Measurements from ENCODE around the gene CAPN10.

DNA sequence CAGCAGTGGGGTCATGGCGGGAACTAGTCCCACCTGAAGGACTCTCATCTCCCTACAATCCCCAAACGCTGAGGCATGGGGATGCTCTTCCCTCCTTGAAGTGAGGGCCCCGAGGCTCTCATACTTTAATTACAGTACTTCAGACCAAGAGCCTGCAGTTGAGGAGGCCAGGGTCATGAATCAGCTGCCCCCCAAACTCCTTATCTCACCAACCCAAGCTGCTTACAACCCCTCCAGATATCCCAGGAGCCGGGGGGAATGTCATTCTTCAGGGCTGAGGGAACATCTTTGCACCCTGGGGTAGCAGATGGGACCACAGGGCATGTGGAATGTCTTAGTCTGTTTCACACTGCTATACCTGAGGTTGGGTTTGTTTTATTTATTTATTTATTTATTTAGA is 2.8 kb upstream of the CAPN10 start:
- no peak for TF ChIP-seq EZH2phosphoT487 (conservative IDR thresholded peaks at IDR 0.05; ENCODE audit: low read length)
- TF ChIP-seq, protein P1, sequence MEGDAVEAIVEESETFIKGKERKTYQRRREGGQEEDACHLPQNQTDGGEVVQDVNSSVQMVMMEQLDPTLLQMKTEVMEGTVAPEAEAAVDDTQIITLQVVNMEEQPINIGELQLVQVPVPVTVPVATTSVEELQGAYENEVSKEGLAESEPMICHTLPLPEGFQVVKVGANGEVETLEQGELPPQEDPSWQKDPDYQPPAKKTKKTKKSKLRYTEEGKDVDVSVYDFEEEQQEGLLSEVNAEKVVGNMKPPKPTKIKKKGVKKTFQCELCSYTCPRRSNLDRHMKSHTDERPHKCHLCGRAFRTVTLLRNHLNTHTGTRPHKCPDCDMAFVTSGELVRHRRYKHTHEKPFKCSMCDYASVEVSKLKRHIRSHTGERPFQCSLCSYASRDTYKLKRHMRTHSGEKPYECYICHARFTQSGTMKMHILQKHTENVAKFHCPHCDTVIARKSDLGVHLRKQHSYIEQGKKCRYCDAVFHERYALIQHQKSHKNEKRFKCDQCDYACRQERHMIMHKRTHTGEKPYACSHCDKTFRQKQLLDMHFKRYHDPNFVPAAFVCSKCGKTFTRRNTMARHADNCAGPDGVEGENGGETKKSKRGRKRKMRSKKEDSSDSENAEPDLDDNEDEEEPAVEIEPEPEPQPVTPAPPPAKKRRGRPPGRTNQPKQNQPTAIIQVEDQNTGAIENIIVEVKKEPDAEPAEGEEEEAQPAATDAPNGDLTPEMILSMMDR (IDR thresholded peaks at IDR 0.05; ENCODE audit: insufficient read depth, low read length, poor library complexity, severe bottlenecking) = no peak

Data from SU-DHL-6 (cell line).